NOMO-1 treated with dmso at 0.1 percent for 144 hours (cell line): Measurements from ENCODE around the gene LAMB1.

Source experiments
- DNase-seq: peaks from one replicate; lab custom pipeline; 2025; ENCODE audit not compliant: unreplicated experiment; lab: John Stamatoyannopoulos, UW

The LAMB1 gene

DNA sequence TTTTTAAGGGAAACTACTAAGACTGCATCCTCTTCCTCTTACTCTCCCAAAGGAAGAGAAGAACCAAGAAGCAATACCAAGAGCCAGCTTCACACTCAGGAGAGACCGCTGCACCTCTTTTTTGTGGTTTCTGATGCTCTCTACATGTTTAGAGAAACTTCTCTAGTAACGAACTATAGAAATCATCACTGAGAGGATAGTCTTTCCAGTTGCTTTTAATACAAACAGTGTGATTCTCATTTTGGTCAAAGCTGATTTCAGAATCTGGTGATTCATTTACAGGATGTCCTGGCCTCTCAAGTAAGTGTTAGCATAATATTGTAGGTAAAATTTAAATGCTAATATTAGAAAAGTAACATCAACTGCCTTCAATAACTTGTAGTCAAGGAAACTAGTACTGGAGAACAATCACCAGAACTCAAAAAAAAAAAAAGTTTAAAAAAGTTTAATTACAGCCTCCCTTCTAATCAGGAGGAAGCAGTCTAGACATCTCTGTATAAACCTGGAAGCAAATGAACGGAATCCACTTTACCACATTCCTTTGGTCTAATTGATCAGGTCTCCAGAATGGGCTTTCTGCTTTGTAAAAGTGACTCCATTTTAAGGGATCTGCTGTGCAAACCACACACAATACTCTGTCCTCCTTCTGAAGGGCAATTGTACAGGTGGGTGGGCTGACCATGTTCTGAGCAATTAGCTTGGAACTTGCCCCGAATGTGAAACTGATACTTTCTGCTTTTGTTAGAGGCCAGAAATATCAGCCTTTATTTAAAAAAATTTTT, 3.0 kb downstream of the LAMB1 start:
- DNase-seq, result no peak

DNA sequence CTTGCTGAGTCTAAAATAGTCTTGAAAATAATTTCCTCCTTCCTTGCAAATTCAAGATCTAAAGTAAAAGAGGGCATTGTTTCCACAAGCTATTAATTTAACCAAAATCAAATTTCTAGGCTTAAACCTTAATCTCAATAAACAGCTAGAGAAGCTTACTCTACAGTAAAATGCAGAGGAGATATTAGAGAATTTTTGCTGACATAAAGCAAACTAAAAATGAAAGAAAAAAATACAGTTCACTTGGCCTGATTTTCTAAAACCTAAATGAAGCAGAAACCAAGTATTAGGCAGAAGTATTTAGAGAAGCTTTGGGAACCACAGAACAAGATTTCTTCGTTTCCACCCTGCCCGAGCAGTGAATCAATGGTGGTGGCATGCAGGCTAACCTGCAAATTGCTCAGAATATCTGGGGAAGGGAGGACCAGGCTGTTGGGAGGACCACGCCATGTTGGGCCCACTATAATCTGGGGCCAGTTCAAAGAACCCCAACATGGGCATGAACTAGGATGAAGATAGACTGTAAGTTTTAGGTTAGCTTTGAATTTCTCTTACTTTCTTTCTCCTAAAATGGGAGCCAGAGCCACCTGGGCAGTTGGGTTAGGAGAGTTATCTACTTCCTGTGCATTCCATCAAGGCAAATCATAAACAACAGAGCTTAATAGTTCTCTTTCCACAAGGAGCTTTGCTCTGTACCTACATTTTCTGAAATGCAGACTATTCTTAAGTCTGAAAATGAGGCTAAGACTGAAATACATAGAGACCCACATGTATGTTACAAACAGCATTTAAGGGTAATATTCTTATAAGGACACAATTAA, 4.1 kb downstream of the LAMB1 start:
- no peak for DNase-seq

DNA sequence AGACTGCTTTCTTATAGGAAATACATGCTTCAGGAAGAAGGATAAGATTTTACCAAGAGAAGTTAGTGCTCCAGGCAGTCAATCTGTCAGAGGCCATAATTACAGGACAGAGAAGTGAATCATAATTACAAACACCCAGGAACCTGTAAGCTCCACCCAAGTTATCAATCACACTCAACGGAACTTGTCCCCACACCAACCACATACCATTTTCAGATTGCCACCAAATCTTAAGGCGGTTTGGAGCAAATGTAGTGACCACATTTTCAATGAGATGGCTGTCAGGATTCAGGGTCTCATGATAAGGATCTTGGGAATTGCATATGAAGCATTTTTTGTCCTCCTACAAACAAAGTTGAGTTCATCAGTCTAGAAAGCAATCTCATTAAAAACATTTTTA, 4.8 kb downstream of the LAMB1 start:
- peak; percentile 4 for DNase-seq

DNA sequence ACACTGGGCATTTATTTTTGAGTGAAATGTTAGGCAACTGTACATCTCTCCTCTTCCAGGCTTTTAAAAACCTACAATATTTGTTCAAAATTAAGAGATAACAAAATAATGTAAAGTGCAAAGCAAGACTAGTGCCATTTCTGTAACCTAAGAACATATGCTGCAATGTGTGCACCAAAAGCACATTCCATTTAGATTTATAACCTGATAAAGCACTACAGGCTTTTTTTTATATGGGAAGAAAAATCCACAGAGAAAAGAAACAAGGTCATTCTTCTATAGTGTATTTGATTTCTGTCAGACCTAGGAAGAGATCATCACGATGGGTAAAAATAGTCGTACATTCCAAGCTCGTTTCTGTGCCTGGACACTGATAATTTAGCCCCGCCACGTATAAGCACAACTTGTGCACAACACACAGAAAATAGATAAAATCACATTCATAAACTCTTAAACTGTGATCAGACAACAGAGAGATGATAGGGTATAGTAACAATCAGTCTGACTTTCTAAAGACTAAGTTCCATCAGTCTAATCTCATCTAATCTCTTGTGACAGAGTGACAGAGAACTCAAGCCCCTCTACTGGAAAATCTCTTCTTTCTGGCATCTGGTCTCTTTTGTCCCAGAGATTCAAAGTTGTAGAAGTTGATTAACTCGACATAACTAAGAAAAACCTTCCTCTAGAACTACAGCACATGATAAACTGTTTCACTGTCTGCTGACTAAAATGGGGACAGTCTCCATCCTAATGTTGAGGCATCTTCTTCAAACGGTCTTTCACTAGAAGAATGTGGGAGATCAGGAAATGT, 6.7 kb downstream of the LAMB1 start:
- no peak for DNase-seq

DNA sequence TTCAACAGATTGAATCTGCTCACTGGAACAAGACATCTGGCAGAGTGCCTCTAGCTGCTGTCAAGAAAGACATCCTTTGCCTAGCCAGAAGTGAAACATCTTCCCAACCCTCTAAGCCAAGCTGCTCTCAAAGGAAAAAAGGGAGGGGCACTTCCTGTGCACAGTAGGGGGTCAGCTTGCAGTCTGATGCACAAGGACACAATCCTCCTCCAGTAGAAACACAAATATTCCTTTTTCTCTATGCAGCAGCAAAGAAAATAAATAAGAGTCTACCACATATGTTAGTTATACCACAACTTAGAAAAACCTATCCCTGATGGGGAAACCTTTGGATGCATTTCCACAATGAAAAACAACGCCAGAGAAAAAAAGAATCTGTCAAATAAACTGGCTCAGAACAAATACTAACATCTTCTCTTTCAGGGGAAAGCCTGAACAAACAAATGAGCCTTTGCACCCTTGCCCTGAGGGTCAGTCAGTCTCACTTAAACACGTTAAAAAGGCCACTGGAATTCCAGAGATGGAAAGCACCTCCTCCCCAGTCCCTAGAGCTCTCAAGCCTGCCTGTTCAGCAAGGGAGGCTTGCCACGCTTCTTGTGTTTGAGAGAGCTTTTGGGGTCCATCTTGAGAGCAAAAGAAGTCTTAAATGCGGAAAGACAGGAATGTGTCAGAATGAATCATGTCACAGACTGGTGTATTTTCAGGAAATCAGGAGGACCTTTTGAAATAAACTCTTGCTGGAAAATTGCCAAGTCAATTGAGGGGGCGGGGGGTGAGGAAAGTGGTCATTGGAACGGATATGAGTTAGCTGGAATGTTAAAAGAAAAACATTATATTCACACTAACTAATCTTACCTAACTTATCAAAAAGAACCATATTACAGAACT, 7.5 kb downstream of the LAMB1 start:
- DNase-seq, result no peak

DNA sequence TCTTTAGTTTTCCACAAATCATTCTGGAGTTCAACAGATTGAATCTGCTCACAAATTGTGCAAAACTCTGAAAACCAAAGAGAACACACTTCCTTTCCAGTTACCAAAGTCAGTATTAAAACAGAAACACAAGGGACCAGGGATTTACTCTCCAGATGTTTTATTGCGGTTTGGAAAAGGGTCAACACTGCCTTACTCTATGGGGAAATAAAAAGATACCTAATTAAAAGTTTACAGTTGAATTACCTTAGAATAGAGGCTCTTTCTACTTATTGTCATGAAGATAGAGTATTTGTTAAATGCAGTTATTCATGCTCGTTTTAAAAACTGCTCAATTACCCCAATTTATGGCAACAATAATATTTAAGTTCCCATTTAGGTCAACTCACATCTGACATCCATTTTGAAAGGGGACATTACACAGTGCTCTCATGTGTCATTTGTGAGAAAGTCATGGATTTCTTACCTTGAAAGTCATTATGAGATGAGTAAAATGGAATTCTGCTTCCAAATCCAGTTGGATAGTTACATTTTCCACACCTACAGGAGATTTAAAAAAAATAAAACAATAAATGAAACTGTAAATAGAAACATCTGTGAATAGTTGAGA, 8.4 kb downstream of the LAMB1 start:
- no peak for DNase-seq

DNA sequence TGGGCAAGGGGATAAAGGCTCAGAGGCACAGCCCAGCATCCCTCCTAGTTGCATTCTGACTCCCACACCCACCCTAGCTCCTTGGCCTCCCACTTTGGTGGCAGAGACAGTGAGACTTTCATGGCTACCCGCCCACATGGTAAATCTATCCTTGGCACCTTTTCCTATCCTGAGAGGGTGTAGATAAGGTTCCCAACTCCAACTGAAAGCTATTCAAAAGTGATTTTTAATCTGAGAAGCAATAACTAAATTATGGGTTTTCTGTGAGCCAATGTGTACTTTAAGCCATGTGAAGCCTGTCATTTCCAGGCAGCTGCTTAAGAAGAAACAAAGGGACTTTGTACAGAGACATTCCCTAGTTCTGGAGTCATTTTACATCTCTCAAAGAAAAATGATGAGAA, 9.1 kb downstream of the LAMB1 start:
- no peak for DNase-seq

DNA sequence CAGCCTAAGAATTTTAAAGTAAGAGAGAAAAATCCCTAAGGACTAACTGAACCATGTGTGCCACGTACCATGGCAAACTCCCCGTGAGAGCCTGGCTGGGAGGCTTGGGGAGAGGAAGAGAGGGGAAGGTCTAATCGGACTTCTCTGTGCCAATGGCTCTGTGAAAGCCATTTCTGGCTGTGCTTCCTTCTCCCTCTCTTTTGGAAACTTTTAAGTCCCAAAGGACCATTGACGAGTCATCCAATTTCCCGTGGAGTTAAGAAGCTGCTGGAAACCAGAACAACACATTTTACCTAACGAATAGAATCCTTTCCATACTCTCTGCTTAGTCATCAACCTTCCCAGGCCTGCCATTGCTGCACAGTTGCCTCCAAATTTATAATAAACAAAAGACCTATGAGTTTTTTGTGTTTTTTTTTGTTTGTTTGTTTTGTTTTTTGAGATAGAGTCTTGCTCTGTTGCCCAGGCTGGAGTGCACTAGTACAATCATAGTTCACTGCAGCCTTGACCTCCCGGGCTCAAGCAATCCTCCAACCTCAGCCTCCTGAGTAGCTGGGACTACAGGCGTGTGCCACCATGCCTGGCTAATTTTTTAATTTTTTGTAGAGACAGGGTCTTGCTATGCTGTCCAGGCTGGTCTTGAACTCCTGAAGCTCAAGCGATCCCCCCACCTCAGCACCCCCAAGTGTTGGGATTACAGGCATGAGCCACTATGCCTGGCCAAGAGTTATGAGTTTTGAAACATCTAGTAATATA, 13.2 kb downstream of the LAMB1 start:
- DNase-seq, result no peak

DNA sequence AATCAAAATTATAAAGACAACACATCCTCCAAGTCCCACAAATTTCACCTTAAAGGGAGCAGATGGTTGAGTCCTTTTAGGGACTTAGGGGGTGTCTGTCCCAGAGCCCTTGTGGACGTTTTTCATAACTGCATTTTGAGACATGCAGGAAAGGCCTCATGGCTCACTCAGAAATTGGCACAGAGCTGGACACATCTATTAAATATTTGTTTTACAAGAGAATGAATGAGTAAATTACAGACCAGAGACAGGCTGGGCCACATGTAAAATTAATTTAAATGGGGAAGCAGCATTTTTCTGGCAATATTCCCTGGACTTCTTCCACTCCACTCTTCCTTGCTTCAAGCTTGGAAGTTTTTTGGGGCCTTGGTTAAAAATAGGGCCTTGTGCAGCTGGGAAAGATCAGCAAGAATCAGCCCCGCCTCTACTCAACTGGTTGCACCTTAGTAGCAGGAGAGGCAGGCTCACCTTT, 20.0 kb downstream of the LAMB1 start:
- no peak for DNase-seq

DNA sequence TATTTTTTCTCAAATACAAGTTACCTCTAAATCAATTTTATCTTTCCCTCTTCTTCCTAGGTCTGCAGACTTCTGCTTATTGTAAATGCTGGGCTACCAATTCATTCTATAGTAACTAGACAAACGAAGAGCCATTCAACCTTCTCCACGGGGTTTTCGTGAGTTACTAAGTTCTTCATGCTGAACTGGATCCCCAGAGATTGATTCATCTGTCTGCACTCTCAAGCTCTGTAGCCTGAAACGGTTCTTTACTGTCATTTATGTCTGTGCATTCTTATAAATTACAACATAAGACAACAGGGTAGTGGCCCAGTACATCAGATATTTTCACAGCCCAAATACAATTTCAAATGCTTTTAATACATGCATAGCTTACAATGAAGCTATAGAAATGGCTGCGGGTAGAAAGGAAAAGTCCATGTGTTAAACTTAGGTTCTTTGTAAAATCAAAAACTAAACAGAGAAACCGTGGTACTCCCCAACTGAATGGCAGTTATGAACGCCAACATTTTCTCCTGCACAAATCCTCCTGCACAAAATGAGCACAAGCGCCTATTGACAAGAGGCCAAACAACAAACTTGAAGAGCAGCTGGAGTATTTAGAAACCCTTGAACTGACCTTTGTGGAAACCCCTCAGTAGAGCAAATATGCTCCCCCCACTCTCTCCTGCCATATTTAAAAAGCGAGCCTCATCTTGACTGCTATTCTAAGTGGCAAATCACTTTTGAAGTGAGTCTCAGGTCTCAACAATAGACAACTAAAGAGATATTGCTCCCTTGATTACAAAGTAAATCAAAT, 20.7 kb downstream of the LAMB1 start:
- no peak for DNase-seq

DNA sequence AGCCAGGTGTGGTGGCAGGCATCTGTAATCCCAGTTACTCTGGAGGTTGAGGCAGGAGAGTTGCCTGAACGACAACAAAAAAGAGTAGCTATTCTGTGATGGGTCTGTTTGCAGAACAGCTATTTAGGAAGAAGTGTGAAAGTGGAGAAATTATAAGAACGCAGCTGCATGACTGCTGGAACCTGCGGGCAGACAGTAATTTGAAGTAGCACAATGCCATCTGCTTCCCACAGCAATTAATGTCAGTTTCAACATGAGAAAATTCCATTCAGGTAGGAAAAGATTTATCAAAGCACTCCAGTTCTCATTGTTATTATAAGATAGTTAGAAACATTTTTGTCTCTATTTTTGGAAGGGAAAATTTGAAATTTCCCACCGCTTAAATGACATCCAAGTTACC, 21.5 kb downstream of the LAMB1 start:
- no peak for DNase-seq

DNA sequence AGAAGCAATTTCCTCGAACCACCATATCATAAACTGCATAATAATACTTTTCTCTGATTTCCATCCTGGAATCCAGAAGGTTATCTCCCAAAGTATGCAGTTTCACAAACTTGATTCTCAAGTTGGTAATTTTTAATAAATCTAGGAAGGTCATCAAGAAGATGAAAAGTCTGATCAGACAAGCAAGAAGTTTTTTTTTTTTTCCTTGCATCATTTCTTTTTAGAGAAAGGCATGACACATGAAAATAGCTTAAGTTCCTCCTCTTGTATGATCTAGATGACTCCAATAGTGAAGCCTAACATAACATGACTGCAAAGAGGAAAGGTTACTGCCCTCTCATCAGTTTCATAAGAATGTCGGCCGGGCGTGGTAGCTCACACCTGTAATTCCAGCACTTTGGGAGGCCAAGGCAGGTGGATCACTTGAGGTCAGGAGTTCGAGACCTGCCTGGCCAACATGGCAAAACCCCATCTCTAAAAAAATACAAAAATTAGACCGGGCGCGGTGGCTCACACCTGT, 22.2 kb downstream of the LAMB1 start:
- DNase-seq, result no peak

DNA sequence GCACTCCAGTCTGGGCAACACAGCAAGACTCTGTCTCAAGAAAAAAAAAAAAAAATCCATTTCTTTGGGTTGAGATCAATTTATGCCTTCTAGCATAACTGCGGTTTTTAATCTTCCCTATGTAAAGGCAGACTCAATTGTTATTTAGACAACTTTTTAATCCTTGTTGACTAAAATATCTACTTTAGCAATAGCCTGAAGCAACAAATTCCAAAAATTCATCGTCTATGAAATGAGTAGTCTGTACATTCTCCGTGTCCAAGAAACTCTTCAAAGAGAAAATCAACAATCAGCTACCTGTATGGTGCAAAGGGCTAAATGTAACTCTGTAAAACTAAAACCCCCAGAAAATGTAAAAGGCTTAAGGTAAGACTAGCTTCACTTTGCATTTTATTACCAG, 22.8 kb downstream of the LAMB1 start:
- no peak for DNase-seq

DNA sequence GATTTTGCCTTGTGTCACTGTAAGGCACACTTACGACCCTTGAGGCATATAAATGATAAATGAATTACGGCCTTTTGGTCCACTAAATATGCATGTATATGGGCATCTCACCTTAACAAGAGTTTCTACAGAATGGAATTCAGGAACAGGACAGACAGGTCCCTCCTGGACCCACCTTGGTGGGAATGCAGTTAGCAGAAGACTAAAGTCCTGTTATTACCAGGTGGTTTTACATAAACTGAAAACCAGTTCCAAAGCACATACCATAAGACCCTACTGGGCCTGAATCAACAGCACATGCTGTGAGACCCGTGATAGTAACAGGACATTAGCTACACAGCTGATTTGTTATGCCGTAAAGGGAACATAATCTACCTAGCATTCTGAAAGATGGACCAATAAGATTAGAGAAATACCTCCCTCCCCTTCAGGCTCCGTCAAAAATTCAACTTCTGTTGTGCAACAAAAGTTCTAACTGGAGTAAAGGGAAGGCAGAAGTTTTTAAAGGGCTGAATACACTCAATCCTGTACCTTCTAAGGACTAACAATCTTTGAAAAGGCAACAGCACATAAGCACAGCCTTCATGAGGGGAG, 24.0 kb downstream of the LAMB1 start:
- no peak for DNase-seq

DNA sequence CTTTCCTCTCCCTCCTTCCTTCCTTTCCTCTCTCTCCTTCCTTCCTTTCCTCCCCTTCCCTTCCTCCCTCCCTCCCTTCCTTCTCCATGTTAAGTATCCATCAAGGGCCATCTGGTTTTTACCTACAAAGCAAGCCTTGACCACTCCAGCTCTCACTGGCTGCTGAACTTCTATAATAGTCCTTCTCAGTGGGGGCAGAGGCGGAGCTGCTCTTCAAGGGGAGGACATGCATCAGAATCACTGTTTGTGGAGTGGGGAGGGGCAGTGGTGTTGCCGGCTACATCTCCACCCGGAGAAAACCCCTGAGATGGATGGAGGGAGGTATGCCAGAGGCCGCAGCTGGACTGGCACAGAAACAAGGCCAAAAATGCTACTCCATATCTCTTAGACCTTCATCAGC, 25.9 kb downstream of the LAMB1 start:
- no peak for DNase-seq

DNA sequence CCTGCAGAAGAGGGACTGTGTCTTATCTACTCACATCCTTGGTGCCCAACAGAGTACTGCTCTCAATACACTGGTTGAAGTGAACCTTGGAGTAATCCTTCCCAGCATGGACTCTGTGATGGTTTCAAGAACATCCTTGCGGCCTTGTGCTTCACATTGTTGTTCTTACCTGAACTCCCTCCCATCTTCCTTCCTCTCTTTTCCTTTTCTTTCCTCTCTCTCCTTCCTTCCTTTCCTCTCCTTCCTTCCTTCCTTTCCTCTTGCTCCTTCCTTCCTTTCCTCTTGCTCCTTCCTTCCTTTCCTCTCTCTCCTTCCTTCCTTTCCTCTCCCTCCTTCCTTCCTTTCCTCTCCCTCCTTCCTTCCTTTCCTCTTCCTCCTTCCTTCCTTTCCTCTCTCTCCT, 26.3 kb downstream of the LAMB1 start:
- DNase-seq, result no peak

DNA sequence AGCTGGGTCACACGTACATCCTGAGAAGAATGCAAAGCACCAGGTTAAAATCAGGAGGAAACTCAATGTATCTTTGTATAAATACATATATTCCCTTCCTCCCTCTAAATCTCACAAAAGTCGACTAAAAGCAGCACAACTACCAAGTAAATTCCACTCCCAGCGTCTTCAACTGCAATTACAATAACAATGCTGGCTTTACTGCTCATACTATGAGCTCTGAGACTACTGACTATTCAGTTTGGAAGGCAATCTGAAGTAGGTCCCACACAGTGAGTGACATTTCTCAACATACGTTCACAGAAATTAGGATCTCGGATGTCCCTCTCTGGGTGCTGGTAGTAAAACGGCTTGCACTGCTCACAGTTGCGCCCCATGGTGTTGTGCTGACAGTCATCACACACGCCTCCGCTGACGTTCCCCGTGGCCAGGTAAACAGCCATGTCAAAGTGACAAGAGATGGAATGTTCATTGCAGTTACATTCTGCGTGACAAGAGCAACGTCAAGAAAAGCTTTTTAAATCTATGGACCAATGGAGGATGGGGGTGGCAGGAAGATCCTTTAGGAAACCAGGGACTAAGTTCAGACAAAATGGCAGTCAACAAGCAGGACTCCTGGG, 27.5 kb downstream of the LAMB1 start:
- no peak for DNase-seq

DNA sequence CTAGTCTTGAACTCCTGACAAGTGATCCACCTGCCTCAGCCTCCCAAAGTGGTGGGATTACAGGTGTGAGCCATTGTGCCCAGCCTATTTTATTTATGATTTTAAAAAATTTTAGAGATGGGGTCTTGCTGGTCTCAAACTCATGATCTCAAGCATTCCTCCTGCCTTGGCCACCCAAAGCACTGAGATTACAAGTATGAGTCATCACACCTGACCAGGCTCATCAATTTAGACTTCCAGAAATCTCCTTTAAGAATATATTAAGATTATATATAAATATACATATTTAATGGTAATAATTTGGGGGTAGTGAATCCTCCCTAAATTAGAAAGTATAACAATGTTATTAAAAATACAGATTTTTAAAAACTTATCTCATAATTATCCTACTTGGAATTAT, 29.1 kb downstream of the LAMB1 start:
- DNase-seq, result no peak
